Tibial nerve (tissue), 4 donors: Measurements from ENCODE around the gene TCF7.
"Not testable (repeated sequence)": the region's sequence is repeated elsewhere in the genome, so short reads cannot be mapped to it uniquely, and the experiment has no call there.

Experiments
- CTCF ChIP-seq, 5 experiments: fragments of 200-600 bp in 3 of 5; fragments of 450-650 bp in 2 of 5; sonication (generic) in 3 of 5; IDR thresholded peaks; one replicate each; pipeline ENCODE4 v1.5.1; 2016 to 2019; ENCODE audit warnings: antibody characterized with exemption in 5 of 5, mild to moderate bottlenecking in 3 of 5, moderate library complexity in 2 of 5
- EP300 ChIP-seq, 2 donors: sonication (generic); formaldehyde crosslinking; IDR thresholded peaks; one replicate each; pipeline ENCODE4 v1.6.1; 2017; ENCODE audit warnings: antibody characterized with exemption in 2 of 2, mild to moderate bottlenecking in 1 of 2
- POLR2A ChIP-seq, 2 donors: fragments of 450-650 bp; IDR thresholded peaks; one replicate each; pipeline ENCODE4 v1.6.1; 2017; ENCODE audit warnings: antibody characterized with exemption in 2 of 2, mild to moderate bottlenecking in 2 of 2, moderate library complexity in 2 of 2

GRCh38 chr5:134152173-134152832 is 37.8 kb downstream of the TCF7 start:
- TF ChIP-seq POLR2A, CTCF, EP300 (IDR thresholded peaks at IDR 0.05): not testable (repeated sequence)
